ENCODE results near the gene ATP6V0E1.
"Not testable (repeated sequence)": the region's sequence is repeated elsewhere in the genome, so short reads cannot be mapped to it uniquely, and the experiment has no call there.

The ATP6V0E1 gene

DNA sequence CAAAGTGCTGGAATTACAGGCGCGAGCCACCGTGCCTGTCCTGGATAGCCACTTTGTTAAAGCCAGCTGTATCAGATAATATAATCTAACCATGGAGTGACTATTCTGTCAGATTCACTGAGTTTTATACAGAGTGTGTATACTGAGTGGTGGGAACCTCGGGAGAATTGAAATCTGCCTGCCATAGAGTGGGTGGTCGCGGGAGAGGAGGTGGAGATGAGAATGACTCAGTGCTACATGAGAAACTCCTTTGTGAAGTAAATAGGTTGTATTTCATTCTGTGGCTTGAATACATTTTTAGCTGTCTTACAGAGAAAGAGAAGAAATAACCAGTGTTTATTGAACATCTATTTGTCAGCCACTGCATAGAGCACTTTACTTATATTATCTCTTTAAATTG, 26.4 kb downstream of the ATP6V0E1 start:
- no peak for DNase-seq

DNA sequence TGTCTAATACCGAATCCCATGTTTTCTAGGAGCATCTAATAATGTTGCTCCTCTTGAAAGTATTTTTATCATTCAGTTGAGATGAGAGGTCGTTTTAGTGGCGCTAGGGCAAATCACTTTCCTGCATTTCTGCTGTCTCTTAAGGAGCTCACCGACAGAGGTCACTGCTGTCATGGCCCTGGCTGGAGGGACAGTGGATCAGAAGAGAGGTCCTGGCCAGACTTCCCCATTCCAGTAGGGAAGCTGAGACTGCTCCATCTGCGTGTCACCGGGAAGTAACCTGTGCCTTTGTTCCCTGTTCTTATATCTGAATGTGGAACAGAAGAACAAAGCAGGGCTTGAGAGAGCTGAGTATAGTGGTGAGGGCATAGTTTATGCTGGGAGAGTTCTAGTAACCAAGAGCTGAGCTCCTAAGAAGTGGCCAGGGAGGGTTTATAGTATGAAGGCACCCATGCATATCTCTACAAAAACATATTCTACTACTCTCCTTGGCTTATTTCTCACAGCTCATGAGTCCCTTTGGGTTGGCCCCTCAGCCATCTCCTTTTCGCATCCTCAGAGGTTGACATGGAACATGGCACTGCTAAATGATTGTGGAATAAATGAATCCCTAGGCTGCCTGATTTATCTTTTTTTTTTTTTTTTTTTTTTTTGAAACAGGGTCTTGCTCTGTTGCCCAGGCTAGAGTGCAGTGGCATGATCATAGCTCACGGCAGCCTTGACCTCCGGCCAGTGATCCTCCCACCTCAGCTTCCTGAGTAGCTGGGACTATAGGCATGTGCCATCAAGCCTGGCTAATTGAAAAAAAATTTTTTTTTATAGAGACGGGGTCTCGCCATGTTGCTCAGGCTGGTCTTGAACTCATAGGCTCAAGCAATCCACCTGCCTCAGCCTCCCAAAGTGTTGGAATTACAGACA, 27.2 kb downstream of the ATP6V0E1 start:
- DNase-seq: no peak

DNA sequence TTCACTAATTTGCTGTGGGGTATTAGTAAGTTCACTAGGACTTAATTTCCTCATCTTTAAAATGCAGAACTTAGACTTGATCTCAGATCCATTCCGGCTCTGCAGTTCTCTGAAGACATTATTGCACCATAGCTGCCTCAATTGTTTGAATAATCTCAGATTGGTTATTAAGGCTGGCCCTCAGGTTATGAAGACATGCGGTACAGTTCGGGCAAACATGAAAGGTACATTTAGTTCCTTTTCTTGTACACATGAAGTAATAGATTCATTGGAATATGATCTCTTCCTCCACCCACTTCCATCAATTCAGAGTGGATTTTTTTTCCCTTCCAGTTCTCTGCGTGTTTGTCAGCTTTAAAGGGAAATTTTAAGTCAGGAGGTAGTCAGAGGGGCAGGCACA, 28.0 kb downstream of the ATP6V0E1 start:
- no peak for DNase-seq

- DNase-seq: no peak
Observed at GRCh38 chr5:173012882-173013281, 29.3 kb downstream of the ATP6V0E1 start.

- DNase-seq: no peak
Observed at GRCh38 chr5:173014671-173015070, 31.1 kb downstream of the ATP6V0E1 start.

DNA sequence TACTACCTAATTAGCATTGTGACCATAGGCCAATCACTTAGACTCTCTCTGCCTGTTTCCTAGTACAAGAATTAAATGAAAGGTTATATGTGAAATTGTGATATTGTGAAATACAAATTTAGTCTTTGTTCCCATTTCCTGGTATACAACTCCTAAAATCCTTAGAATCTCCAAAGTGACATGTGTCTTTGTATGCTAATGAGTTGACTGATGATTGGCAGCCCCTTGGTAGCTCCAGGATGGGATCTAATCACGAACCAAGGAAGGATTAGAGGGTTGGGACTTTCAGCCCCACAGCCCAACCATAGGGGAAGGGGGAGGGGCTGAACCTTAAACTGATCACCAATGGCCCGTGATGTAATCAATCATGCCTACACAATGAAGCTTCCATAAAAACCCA, 31.6 kb downstream of the ATP6V0E1 start:
- no peak for DNase-seq

DNA sequence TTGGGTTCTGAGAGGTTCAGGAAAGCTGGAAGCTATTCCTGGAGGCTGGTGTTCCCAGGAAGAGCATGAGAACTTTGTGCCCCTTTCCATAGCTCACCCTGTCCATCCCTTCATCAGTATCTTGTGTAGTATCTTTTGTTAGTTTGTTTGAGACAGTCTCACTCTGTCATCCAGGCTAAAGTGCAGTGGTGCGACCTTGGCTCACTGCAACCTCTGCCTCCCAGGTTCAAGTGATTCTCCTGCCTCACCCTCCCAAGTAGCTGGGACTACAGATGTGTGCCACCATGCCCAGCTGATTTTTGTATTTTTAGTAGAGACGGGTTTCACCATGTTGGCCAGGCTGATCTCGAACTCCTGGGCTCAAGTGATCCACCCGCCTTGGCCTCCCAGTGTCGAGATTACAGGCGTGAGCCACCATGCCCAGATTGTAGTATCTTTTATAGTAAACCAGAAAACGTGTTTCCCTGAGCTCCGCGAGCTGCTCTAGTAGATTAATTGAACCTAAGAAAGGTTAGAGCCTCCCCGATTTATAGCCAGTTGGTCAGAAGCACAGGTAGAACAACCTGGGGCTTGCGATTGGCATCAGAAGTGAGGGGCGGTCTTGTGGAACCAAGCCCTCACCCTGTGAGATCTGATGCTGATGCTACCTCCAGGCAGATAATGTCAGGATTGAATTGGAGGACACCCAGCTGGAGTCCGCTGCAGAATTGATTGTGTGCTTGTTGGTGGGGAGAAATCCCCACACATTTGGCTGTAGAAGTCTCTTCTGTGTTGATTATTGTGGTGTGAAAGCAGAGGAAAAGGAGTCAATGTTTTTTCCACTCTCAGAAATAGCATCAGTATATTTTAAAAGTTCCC, 32.3 kb downstream of the ATP6V0E1 start:
- DNase-seq: no peak

DNA sequence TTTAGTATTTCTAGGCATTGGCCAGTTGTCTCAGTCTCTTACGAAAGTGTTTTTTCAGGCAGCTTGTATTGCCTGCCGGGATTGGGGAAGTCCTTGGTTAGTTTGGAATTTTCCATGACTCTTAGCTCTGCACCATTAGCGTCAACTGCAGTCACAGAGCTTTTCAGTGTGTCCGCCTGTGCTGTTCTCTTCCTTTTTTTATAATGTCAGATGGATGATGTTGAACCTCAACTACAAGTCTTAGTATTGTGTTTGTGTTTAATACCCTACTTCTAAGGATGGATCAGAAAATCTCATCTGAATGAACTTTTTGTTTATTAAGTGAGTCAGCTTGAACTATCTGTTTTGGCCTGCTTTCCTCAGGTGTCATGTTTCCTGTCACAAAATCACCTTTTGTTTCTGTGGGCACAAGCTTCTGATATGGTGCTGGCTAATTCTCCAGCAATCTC, 33.1 kb downstream of the ATP6V0E1 start:
- DNase-seq: no peak

DNA sequence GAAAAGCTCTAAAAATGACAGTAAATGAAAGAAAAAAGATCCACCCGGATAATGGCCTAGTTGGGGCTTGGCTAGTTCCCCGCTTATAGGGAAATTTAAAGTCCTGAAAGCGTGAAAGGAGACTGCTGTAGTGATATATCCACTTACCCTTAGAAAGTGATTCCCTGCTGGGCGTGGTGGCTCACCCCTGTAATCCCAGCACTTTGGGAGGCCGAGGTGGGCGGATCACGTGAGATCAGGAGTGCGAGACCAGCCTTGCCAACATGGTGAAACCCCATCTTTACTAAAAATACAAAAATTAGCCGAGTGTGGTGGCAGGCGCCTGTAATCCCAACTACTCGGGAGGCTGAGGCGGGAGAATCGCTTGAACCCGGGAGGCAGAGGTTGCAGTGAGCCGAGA, 33.5 kb downstream of the ATP6V0E1 start:
- not testable (repeated sequence) for DNase-seq

GRCh38 chr5:173018358-173018757, 34.8 kb downstream of the ATP6V0E1 start:
- DNase-seq: no peak

GRCh38 chr5:173020154-173020581, 36.6 kb downstream of the ATP6V0E1 start:
- DNase-seq: no peak

DNA sequence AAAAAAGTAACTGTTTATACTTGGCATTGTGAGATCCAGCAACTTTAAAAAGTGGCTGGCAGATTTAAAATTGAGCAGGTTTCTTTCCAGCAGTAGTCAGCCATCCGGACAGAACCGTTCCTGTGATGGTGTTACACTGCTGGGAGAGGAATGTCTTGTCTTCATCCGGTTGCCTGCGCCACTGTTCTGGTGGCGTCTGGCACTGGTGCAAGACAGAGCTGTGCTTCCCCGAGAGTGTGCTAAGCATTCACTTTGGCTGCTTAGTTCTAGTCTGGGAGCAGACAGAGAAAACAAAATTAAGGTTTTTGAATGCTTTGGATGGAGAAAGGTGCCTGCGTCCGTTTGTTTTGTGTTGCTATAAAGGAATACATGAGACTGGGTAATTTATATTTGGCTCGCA, 37.1 kb downstream of the ATP6V0E1 start:
- no peak for DNase-seq

DNA sequence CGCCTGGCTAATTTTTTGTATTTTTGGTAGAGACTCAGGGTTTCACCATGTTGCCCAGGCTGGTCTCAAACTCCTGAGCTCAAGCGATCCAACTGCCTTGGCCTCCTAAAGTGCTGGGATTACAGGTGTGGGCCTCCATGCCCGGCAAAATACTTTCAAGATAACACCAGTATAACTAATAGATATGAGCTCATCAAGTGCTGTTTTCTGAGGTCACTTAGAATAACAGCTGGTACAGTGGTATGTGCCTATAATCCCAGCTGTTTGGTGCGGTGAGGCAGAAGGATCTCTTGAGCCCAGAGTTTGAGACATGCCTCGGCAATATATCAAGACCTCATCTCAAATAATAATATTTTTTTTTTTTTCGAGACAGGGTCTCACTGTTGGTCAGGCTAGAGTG, 42.1 kb downstream of the ATP6V0E1 start:
- DNase-seq: no peak

DNA sequence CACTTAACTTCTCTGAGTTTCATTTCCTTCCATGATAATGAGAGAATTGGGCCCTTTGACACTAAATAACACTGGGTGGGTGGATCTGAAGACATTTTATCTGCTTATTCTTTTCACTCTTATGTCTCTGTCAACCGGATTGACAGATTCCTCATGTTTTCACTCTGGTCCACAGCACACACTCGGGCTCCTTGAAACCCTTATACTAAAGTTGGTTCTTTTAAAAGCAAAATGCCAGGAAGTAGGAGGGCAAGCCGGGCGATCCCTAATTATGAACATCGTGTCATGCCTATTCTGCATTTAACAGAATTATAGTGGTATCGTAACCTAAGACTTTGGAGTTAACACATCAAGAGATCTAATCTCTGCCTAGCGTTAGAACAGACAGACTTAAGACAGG, 44.3 kb downstream of the ATP6V0E1 start:
- no peak for DNase-seq

- no peak for DNase-seq
Observed at GRCh38 chr5:173028811-173029327, 45.3 kb downstream of the ATP6V0E1 start.

GRCh38 chr5:173029499-173029921, 45.9 kb downstream of the ATP6V0E1 start:
- DNase-seq: no peak

GRCh38 chr5:173032096-173032495, 48.5 kb downstream of the ATP6V0E1 start:
- not testable (repeated sequence) for DNase-seq

DNA sequence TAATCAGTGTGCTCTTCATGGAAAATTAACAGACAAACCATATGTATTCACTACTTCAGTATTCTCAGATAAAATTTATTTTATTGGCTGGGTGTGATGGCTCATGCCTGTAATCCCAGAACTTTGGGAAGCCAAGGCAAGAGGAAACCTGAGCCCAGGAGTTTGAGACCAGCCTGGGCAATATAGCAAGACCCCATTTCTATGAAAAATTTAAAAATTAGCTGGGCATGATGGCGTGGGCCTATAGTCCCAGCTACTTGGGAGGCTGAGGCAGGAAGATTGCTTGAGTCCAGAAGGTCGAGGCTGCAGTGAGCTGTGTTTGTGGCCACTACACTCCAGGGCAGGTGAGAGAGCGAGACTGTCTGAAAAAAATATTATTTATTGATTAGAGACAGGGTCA, 49.2 kb downstream of the ATP6V0E1 start:
- DNase-seq: no peak

DNA sequence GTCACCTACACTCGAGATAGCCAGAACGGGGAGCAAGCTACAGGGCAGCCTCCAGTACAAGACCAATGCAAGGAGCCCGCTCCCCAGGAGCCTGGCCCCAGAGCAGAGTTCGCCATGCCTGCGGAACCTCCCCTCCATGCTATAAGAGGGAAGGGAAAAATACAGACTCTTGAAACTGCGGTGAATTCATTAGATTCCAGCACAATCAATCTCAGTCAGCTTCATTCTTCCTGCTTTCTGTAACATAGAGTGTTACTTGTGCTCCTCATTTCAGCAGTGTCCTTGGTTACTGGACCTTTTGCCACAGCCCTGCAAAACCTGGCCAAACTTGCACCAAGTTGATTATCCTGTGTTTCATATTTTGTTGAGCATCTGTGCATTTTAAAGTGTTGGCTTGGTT, 50.4 kb downstream of the ATP6V0E1 start:
- no peak for DNase-seq

DNA sequence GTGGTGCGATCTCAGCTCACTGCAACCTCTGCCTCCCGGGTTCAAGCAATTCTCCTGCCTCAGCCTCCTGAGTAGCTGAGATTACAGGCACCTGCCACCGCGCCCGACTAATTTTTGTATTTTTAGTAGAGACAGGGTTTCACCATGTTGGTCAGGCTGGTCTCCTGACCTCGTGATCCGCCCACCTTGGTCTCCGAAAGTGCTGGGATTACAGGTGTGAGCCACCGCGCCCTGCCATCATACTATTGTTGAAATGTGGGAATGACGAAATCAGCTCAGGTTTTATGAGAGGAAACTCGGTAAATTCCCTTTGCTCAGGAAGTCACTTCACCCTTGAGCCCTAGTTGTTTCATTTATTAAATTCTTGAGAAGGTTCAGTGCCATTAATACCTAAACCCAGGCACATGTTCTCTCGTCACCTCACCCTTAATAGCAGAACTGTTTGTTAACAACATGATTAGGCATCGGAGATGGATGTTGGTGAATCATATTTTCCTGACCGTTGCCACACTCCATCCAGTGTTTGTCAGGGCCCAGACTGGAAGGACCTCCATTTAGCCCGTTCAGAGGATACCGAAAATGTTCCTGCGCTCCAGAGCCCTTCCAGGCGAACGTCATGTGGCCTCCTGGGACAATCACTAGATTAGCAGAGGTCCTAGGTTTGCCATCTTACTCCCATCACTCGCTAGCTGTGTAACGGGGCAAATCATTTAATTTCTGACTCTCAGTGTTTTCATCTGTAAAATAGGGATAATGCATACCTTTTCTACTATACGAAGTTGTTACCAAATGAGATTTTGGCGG, 52.5 kb downstream of the ATP6V0E1 start:
- DNase-seq: no peak

GRCh38 chr5:173039188-173039587, 55.6 kb downstream of the ATP6V0E1 start:
- no peak for DNase-seq

DNA sequence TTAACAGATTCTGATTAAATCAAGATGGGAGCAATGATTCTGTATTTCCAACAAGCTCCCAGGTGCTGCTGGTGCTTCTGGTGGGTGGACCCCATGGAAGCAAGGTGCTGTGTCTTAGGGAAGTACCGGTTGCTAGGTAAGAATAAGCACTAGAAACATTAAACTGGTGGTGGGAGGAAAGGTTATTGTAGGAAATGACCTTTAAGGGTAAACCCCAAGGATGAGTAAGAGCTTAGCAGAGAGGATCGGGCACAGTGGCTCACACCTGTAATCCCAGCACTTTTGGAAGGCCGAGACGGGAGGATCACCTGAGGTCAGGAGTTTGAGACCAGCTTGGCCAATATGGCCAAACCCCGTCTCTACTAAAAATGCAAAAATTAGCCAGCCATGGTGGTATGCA, 56.4 kb downstream of the ATP6V0E1 start:
- DNase-seq: no peak

Data from SIG-M5 (cell line).